GM19452 (cell line): ENCODE data around the gene ITGA2.
"Not testable (repeated sequence)": the region's sequence is repeated elsewhere in the genome, so short reads cannot be mapped to it uniquely, and the experiment has no call there.

Experiments used
- ATAC-seq: cut with Tn5 transposase; IDR thresholded peaks from one replicate; pipeline ENCODE4 v1.9.1; 2021; ENCODE audit not compliant: unreplicated experiment

The ITGA2 gene

DNA sequence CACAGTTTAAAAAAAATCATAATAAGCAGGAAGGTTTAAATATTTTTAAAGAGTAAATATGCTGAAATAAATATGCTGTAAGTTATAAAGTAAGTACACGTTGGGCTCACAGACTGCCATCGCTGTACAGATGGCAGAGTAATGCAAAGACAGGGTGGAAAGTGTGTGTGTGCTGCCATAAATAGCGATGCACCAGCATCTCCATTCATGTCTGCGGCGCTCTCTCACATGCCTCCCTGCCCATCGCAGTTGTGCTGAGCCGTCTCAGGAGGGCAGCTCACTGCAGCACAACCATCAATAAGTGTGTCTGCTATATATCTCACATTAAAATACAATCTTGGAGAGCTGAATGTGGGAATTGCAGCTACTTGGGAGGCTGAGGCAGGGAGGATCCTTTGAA lies 106.1 kb downstream of the ITGA2 start:
- no peak for ATAC-seq

DNA sequence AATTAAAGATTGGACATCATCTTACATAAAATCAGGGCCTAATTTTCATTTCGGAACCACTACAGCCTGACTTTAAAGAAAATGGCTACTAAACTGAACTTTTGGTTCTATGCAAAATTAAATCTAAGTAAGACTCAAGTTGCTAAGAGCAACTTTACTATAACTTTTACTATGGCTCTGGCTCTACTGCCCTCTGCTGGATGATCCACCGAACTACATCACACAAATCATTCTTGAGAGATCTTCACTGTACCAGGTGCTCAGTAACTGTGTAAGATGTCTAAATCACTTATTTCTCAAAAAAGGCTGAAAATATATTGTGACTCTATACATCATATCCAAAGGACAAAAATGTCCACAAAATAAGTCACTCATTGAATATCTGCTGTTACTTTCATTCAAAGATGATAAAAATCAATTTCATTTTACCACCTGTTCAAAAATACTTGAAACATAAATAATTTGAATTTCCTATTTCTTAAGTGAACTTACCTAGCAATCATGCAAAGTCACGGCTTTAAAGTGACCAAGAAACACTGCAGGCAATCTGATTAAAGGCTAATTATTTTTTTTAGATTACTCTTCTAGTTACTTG lies 106.9 kb downstream of the ITGA2 start:
- ATAC-seq = no peak

DNA sequence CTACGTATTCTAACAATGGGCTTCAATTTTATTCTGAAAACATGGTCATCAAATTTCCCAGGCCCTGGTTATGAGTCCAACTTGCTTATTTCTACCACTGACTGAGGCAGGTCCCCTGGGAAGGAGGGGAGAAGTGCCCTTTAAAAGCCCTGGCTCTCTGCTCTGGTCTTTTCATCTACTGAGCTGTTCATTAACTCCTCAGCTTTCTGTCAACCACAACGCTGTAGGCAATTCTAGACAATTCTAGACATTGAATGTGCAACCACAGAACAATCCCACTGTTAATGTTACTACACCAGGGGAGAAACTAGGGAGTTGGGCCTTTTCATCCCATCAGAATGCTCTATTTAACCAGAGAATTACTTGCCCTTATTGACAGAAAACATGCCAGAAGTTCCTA lies 110.4 kb downstream of the ITGA2 start:
- ATAC-seq = no peak

DNA sequence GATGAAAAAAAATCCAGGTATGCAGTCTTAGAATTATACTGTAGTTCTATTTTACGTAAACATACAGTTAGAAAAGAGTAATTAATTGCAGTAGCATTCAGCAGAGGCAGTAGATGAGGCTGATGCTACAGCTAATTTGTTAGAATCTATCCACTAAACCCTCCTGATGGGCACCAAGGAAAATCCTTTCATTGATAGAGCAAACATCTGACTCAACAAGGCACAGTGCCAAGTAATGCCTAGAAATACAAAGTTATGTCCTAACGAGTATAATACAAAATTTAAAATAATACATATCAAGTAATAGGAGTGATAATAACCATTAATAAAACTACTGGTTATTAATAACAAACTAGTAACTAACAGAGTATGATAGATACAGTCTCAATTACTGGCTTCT lies 111.5 kb downstream of the ITGA2 start:
- ATAC-seq = no peak

DNA sequence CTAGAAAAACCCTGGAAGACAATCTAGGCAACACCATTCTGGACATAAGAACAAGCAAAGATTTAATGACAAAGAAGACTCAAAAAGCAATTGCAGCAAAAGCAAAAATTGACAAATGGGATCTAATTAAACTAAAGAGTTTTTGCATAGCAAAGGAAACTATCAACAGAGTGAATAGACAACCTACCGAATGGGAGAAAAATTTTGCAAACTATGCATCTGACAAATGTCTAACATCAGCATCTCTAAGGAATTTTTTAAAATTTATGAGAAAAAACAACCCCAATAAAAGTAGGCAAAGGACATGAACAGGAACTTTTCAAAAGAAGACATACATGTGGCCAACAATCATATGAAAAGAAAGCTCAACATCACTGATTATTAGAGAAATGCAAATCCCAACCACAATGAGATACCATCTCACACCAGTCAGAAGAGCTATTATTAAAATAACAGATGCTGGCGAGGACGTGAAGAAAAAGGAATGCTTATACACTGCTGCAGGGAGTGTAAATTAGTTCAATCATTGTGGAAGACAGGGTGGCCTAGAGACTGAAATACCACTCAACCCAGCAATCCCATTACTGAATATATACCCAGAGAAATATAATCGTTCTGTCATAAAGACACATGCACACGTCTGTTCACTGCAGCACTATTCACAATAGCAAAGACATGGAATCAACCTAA lies 116.6 kb downstream of the ITGA2 start:
- ATAC-seq = no peak

DNA sequence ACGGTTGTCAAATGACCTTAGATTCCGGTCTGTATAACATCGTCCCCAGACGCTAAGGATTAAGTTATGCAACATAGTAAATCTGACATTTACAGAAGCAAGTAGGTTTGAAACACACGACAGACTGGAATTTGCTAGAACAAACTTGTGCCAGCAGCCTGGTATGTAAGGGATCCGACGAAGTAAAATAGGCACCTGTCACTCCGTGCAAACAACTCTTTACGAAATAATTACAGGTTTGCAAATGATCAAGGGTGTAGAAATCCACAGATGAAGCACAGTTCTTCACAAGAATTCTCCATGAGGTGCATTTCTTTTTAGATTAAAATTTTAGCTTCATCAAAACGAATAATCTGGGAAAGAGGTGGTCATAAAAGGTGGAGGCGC lies 119.9 kb downstream of the ITGA2 start:
- peak; percentile 12 for ATAC-seq

DNA sequence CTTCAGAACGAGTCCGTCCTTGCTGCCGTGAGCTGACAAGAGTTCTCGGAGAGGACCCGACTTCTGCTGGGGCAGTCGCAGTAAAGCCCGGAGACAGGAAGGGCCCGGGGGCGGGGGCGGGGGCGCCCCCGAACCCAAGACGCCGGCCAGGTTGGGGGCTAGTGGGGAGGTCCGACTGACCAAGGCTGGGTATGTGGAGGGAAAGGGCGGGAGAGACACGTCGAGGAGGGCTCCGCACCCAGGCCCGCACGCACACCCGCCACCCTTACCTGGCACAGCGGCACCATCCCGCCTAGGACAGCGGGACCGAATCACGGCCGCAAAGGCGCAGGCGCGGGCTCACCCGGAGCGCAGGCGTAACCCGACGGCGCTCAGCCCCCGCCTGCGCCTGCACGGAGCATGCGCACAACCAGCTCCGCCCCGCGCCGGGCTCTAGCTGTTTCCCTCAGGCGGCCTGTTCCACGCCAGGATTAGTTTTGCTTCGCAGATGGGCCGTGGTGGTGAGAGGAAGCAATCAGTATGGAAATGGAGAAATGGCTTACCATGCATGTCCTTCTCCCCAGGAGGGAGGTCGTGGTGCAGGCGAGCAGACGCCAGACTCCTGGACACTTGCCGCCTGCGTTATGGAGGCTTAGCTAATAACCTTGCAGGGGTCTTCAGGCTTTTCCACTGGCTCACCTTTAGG lies 120.4 kb downstream of the ITGA2 start, which contains the start of gene MOCS2:
MOCS2 (minus strand) TSS at position 315 of the 685 bp plus-strand sequence. CDS start 2,583 bp downstream, outside the sequence.
- peak; percentile 97 for ATAC-seq

DNA sequence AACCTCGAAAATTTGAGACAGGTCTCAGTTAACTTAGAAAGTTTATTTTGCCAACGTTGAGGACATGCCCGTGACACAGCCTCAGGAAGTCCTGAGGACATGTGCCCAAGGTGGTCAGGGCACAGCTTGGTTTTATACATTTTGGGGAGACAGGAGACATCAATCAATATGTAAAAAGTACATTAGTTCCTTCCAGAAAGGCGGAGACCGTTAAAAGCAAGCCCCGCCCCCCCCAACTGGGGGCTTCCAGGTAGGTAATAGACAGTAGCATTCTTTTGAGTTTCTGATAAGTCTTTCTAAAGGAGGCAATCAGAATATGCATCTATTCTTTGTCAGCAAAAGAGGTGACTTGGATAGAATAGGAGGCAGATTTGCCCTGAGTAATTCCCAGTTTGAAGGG lies 121.0 kb downstream of the ITGA2 start:
- ATAC-seq = peak; percentile 14

DNA sequence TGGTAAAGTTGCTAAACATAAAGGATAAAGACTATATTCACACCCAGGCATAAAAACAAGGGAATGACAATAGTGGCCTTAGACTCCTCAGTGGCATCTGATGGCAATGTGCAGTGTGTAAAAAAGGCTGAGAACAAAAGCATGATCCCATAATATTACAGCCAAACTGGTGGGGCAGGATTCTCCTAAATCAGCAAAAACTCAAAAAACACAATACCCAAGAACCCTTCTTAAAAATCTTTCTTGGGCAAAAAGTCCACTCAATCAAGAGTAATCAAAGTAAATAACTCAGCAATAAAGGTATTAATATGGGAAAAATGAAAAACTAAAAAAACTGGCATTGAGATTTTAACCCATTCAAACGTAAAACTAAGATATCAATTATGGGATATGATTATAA lies 122.0 kb downstream of the ITGA2 start:
- no peak for ATAC-seq

DNA sequence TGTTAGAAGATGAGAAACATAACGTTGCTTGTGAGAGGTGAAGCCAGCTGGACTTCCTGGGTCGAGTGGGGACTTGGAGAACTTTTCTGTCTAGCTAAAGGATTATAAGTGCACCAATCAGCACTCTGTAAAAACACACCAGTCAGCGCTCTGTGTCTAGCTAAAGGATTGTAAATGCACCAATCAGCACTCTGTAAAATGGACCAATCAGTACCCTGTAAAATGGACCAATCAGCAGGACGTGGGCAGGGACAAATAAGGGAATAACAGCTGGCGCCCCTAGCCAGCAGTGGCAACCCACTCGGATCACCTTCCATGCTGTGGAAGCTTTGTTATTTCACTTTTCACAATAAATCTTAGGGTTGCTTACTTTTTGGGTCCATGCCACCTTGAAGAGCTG lies 123.2 kb downstream of the ITGA2 start:
- ATAC-seq = not testable (repeated sequence)

DNA sequence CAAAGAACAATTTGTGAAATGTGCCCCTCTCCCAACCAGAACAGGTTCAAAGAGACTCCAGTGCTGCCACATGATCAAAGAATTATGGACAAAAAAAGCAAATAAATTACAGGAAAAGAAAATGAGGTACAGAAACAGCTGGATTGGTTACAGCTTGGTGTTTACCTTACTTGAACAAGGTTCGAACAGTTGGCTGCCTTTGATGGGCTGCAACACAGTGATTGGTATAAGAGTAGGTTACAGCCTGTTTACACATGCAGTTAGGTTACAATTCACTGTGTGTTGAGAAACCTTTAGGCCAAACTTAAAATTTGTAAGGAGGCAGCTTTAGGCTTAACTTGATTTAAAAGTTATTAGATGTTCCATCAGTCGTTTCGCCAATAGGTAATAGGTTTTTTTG lies 123.8 kb downstream of the ITGA2 start:
- ATAC-seq = no peak

DNA sequence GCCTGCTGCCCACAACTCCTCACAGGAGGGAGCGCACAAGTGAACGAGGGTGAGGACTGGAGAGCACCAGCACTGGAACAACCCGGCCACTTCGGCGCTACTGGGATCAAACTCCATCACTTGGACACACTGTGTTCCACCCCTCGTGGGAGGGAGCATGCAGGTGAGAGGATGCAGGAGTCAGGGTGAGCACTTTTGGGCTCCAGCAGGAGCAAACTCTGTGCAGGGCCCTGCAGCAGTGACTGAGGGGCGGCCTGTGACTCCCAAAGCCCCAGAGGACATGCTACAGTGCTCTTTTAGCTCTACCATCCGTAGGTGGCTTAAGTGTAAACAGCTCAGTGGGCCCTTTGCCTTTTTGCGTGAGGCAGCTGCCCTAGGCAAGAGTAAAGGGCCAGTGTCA lies 124.8 kb downstream of the ITGA2 start:
- ATAC-seq = no peak

DNA sequence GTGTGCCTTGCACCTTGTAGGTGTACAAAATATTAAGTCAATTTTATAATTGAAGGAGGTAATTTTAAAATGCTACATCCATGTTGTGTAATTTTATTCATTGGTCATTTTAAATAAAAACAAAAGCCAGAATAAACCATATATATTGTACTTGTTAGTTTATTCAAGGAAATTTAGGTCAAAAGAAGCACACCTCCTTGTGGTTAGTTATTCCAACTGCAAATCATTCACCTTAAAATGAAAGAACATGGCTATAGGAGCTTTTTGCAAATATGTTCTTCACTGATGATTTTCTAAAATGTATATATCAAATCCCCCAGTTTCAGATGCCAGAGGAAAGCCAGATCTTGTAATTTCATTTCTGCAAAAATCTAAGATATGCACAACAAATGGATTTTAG lies 125.8 kb downstream of the ITGA2 start:
- ATAC-seq = no peak

DNA sequence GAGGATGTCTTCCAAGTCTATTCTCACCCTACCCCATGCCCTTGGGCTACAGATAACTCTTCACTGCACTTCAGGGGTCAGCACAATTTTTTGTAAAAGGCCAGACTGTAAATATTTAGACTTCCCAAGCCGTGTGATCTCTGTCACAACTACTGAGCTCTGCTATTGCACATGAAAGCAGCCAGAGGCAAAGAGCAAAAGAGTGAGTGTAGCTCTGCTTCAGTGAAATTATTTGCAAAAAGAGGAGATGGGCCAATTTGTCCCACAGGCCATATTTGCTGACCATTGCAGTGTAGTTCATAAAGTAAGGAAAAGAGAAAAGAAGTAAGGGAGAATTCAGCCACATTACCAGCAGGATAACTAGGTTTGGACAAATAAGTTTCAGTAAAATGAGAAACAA lies 127.4 kb downstream of the ITGA2 start:
- ATAC-seq = no peak

DNA sequence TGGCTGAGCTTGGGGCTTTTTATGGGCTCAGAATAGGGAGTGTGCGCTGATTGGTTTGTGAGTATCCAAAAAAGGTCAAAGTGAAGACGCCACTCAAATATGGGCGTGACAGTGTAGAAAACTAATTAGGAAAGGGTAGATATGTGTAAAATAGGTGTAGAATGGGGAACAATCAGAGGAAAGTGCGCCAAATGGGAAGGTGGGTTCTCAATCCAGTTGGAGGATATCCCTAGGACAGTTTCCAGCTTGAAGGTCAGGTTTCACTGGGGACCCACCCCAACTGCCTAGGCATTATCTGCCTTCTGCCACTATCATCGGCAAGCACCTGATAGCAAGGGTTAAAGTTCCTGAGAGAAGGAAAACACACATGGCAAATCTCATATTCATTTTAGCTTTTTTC lies 129.7 kb downstream of the ITGA2 start:
- ATAC-seq = no peak

DNA sequence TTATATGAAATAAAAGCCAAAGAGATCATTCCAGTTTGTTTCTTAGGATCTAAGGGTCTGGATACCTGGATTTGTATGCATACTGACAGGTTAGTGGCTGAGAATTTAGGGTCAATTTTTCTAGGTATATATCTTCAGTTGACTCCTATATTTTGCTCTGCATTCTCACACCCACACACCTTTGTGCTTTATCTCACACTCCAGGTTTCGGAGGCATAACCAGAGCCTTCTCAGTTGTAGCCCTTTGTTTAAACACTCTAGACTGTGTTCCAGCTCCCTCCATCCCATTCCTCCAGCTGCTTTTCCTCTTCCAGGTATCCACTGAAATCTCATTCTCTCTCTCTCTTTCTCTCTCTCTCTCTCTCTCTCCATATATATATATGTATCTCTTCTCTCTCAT lies 131.0 kb downstream of the ITGA2 start:
- no peak for ATAC-seq

DNA sequence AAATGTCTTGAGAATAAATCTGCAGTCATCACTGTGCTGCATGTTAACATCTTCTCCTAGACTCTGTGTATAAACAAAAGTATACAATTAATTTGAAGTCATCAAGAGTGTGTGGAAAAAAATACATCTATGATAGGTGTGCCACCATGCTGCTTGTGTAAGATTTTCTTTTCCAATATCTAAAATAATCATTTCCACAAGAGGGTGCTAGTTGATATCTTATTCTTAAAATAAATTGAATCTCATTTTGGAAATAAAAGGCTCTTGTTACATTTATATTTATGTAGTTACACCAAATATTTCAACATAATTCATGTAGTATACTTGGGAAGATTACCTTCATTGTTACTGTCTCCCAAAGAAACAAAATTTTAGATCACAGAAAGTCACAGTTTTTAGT lies 134.6 kb downstream of the ITGA2 start:
- ATAC-seq = no peak

DNA sequence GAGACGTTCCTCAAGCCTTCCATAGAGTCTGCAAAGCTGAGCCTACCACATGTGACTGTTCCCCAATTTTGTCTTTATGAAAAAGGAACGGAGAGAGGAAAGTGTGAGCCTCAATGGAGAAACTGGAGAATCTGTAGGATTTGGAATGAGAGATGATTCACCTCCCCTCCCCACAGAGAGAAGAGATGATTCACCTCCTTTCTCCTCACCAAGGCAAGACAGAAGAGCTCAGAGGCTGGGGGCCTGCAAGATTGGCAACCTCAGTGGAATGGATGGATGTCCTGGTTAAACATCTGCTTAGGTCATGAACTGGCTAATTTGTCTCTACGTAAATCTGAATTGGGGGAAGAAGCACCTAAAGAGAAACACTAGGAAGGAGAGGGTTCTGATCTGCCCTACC lies 137.4 kb downstream of the ITGA2 start:
- ATAC-seq = no peak

DNA sequence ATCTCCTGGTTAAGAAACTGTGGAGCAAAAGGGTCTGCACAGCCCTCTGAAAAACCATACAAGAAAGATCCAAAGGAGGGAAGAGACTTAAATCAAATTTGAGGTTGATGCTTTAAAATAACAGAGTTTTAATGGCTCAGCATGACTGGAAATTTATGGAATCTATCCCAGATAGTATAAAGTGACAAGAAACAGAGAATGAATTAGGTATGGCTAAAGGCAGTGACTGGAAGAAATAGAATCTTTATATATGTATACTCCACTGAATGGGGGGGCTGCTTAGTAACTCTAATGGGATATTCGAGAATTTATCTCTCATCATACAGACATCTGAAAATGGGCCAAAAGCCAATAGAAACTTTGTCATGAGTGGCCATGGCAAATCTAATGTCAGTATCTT lies 138.0 kb downstream of the ITGA2 start:
- ATAC-seq = no peak

DNA sequence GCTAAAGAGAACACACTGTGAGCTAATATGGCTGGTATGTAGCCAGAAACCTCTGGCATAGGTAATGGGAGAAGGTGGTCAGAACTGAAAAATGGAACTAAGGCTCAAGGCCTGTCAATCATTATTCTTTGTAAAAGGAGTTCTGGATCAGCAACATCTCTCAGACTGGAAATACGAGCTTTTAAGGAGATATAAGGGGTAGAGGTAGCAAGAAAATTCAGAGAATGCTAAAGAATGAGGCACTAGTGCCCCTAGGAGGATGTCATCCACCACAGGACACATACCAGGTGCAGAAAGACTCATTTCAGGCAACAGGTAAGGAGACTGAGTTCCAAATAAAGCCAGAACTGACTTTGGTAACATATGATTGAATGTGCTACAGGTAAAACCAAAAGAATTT lies 139.3 kb downstream of the ITGA2 start:
- ATAC-seq = no peak

DNA sequence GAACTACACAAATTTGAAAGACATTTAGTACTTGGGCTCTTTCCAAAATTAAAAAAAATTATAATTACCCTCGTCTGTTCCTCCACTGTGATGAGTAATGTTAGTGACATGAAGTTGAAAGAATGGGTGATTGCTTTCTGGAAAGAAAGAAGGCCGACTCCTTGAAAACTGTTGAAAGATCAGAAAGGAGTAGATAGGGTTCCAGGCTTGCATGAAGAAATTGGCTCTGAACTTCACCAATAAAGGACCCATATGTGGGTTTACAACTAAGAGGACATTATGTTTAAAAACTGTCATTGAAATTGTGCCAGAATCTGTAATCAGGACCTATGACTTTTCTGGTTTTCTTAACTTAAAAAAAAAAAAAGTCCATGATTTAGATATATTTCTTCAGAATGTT lies 141.1 kb downstream of the ITGA2 start:
- no peak for ATAC-seq

DNA sequence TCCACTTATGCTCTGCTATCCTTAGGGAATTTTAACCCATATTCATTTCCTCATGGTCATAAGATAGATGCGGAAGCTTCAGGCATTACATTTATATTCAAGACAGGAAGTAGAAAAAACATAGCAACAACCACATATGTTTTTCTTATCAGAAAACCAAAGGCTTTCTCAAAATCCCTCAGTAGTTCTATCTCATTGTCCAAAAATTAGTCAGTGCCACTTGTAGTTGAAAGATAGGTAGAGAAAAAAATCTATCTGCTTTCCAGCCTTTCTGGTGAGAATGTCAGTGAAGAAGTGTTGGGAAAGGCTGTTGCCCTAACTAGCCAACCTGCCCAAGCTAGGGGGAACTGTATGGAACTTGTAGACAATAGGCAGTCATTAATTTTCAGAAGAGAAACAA lies 143.9 kb downstream of the ITGA2 start:
- no peak for ATAC-seq
